NCI-H524 (cell line): ENCODE data around the gene CCL4.
"Not testable (repeated sequence)": the region's sequence is repeated elsewhere in the genome, so short reads cannot be mapped to it uniquely, and the experiment has no call there.

Source experiments
- DNase-seq, 2 experiments: peaks; one replicate each; lab custom pipeline; 2025; lab: John Stamatoyannopoulos, UW

The CCL4 gene

GRCh38 chr17:36117505-36118382 is 14.1 kb downstream of the CCL4 start:
- no peak for DNase-seq

GRCh38 chr17:36118477-36119353 is 15.1 kb downstream of the CCL4 start:
- no peak for DNase-seq

- no peak for DNase-seq
Observed at GRCh38 chr17:36120221-36120620, 16.6 kb downstream of the CCL4 start.

- not testable (repeated sequence) for DNase-seq
Observed at GRCh38 chr17:36121099-36121498, 17.5 kb downstream of the CCL4 start.

GRCh38 chr17:36123431-36123830 is 19.8 kb downstream of the CCL4 start:
- DNase-seq, result no peak

GRCh38 chr17:36124879-36125824 is 21.5 kb downstream of the CCL4 start:
- no peak for DNase-seq

GRCh38 chr17:36127199-36127893 is 23.7 kb downstream of the CCL4 start:
- DNase-seq, result no peak

GRCh38 chr17:36127911-36128310 is 24.3 kb downstream of the CCL4 start:
- DNase-seq, result no peak

GRCh38 chr17:36128411-36128978 is 24.9 kb downstream of the CCL4 start:
- no peak for DNase-seq

- DNase-seq, result no peak
Observed at GRCh38 chr17:36129616-36130015, 26.0 kb downstream of the CCL4 start.

- DNase-seq, result no peak
Observed at GRCh38 chr17:36130346-36130745, 26.7 kb downstream of the CCL4 start.

GRCh38 chr17:36131421-36131820 is 27.8 kb downstream of the CCL4 start:
- no peak for DNase-seq

- DNase-seq, result no peak
Observed at GRCh38 chr17:36131931-36132330, 28.3 kb downstream of the CCL4 start.

GRCh38 chr17:36132421-36132831 is 28.8 kb downstream of the CCL4 start:
- DNase-seq, result no peak

GRCh38 chr17:36133602-36134236 is 30.1 kb downstream of the CCL4 start:
- no peak for DNase-seq

GRCh38 chr17:36135465-36135864 is 31.8 kb downstream of the CCL4 start:
- DNase-seq, result no peak

- no peak for DNase-seq
Observed at GRCh38 chr17:36136036-36136435, 32.4 kb downstream of the CCL4 start.

GRCh38 chr17:36136439-36136838 is 32.8 kb downstream of the CCL4 start:
- DNase-seq, result no peak

- no peak for DNase-seq
Observed at GRCh38 chr17:36142235-36142634, 38.6 kb downstream of the CCL4 start.

GRCh38 chr17:36142806-36143205 is 39.2 kb downstream of the CCL4 start:
- DNase-seq, result no peak
